Measurements from ENCODE around the gene LYPD5.
"Not testable (repeated sequence)": the region's sequence is repeated elsewhere in the genome, so short reads cannot be mapped to it uniquely, and the experiment has no call there.

Gene LYPD5, protein sequence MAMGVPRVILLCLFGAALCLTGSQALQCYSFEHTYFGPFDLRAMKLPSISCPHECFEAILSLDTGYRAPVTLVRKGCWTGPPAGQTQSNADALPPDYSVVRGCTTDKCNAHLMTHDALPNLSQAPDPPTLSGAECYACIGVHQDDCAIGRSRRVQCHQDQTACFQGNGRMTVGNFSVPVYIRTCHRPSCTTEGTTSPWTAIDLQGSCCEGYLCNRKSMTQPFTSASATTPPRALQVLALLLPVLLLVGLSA

GRCh38 chr19:43802216-43802951 lies at the start of gene LYPD5:
TSS of gene LYPD5 (minus strand) at chr19:43802447. CDS start at chr19:43802380, 67 bp downstream.
- H3K36me3 Mint-ChIP-seq (ENCODE audit: low read depth), result no peaks in the 10 kb centered on the region
- H3K4me1 Mint-ChIP-seq (ENCODE audit: low read depth), result peaks cover 10% of the 10 kb centered on the region
- H3K27me3 Mint-ChIP-seq, result peaks cover 9% of the 10 kb centered on the region
- H3K9me3 Mint-ChIP-seq, result no peaks in the 10 kb centered on the region
- H3K27ac Mint-ChIP-seq, result no peak within 1 kb of the TSS
- H3K4me3 Mint-ChIP-seq, result no peak within 1 kb of the TSS

- Mint-ChIP-seq H3K4me1 (ENCODE audit: low read depth) (no peaks in the 10 kb centered on the region), H3K27ac (no peak overlapping the region), H3K9me3 (peaks cover 55% of the 10 kb centered on the region), H3K36me3 (ENCODE audit: low read depth) (peaks cover 83% of the 10 kb centered on the region), H3K27me3 (no peaks in the 10 kb centered on the region), H3K4me3 (no peak overlapping the region)
These were observed 46.6 kb upstream of the LYPD5 start for GRCh38 chr19:43848821-43849220.

DNA sequence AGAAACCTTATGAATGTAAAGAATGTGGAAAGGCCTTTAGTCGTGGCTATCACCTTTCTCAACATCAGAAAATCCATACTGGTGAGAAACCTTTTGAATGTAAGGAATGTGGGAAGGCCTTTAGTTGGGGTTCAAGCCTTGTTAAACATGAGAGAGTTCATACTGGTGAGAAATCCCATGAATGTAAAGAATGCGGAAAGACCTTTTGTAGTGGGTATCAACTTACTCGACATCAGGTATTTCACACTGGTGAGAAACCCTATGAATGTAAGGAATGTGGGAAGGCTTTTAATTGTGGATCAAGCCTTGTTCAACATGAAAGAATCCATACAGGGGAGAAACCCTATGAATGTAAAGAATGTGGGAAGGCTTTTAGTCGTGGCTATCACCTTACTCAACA lies 45.6 kb upstream of the LYPD5 start:
- peaks cover 53% of the 10 kb centered on the region for H3K9me3 Mint-ChIP-seq
- no peaks in the 10 kb centered on the region for H3K27me3 Mint-ChIP-seq

GRCh38 chr19:43847246-43847645 lies 45.0 kb upstream of the LYPD5 start:
- Mint-ChIP-seq H3K36me3 (ENCODE audit: low read depth) (peaks cover 90% of the 10 kb centered on the region), H3K27me3 (no peaks in the 10 kb centered on the region), H3K27ac (no peak overlapping the region), H3K4me3 (no peak overlapping the region), H3K9me3 (peaks cover 47% of the 10 kb centered on the region), H3K4me1 (ENCODE audit: low read depth) (no peaks in the 10 kb centered on the region)

More for the DNA sequence above, 45.6 kb upstream of the LYPD5 start:
- Mint-ChIP-seq H3K4me1 (ENCODE audit: low read depth) (no peaks in the 10 kb centered on the region), H3K27ac (no peak overlapping the region), H3K36me3 (ENCODE audit: low read depth) (peaks cover 90% of the 10 kb centered on the region), H3K4me3 (no peak overlapping the region)

DNA sequence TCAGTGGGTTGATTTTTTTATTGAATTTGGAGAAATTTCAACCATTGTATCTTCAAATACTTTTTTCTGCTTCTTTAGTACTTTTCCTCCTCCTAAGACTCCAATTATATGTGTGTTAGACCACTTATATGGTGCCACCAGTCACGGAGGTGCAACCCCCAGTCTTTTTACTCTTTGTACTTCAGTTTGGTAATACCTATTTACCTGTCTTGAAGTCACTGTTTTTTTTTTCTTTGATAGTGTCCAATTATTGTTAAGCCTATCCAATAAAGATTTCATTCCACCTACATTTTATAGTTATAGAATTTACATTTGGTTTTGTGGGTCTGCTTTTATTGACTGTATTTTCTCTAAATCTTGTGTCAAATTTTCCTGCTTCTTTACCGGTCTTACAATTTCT lies 39.8 kb upstream of the LYPD5 start:
- no peaks in the 10 kb centered on the region for H3K4me1 Mint-ChIP-seq (ENCODE audit: low read depth)
- no peaks in the 10 kb centered on the region for H3K27me3 Mint-ChIP-seq
- H3K36me3 Mint-ChIP-seq (ENCODE audit: low read depth), result peaks cover 93% of the 10 kb centered on the region
- peaks cover 41% of the 10 kb centered on the region for H3K9me3 Mint-ChIP-seq
- H3K4me3 Mint-ChIP-seq, result no peak overlapping the region
- no peak overlapping the region for H3K27ac Mint-ChIP-seq

GRCh38 chr19:43839139-43839538 lies 36.9 kb upstream of the LYPD5 start:
- H3K27ac Mint-ChIP-seq, result no peak overlapping the region
- peaks cover 88% of the 10 kb centered on the region for H3K36me3 Mint-ChIP-seq (ENCODE audit: low read depth)
- no peak overlapping the region for H3K4me3 Mint-ChIP-seq
- H3K4me1 Mint-ChIP-seq (ENCODE audit: low read depth), result no peaks in the 10 kb centered on the region
- H3K27me3 Mint-ChIP-seq, result no peaks in the 10 kb centered on the region
- H3K9me3 Mint-ChIP-seq, result peaks cover 41% of the 10 kb centered on the region

GRCh38 chr19:43826787-43827754 lies 24.8 kb upstream of the LYPD5 start, which contains the start of gene ZNF283:
TSS of gene ZNF283 (plus strand) at chr19:43827321. CDS start at chr19:43833505, 6,184 bp downstream.
- peak within 1 kb of the TSS; percentile 88 for H3K4me3 Mint-ChIP-seq
- H3K4me1 Mint-ChIP-seq (ENCODE audit: low read depth), result peaks cover 15% of the 10 kb centered on the region
- peaks cover 18% of the 10 kb centered on the region for H3K9me3 Mint-ChIP-seq
- peaks cover 25% of the 10 kb centered on the region for H3K27me3 Mint-ChIP-seq
- peaks cover 37% of the 10 kb centered on the region for H3K36me3 Mint-ChIP-seq (ENCODE audit: low read depth)
- H3K27ac Mint-ChIP-seq, result peak within 1 kb of the TSS; percentile 72

DNA sequence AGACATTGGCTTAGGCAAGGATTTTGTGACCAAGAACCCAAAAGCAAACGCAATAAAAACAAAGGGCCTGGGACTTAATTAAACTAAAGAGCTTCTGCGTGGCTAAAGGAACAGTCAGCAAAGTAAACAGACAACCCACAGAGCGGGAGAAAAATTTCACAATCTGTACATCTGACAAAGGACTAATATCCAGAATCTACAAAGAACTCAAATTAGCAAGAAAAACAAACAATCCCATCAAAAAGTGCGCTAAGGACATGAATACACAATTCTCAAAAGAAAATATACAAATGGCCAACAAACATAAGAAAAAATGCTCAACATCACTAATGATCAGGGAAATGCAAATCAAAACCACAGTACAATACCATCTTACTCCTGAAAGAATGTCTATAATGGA lies 22.3 kb upstream of the LYPD5 start:
- peaks cover 25% of the 10 kb centered on the region for H3K4me1 Mint-ChIP-seq (ENCODE audit: low read depth)
- H3K27me3 Mint-ChIP-seq, result peaks cover 46% of the 10 kb centered on the region
- not testable (repeated sequence) for H3K27ac Mint-ChIP-seq, H3K4me3 Mint-ChIP-seq
- H3K9me3 Mint-ChIP-seq, result peaks cover 11% of the 10 kb centered on the region
- H3K36me3 Mint-ChIP-seq (ENCODE audit: low read depth), result peaks cover 17% of the 10 kb centered on the region

- peaks cover 50% of the 10 kb centered on the region for H3K27me3 Mint-ChIP-seq
These were observed 21.6 kb upstream of the LYPD5 start for GRCh38 chr19:43823856-43824255.

DNA sequence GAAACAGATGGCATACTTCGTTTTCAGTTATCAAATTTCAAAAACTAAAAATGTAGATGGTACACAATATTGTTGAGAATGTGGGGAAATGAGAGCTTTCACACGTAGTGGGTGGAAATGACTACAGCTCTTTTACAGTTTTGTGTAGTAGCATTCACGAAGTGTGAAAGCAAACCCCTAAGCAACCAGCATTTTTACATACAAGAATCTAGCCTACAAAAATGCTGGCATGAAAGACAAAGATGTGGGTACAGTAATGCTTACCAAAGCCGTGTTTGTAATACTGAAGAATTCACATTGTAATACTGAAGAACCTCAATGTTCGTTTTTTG lies 18.6 kb upstream of the LYPD5 start:
- H3K4me3 Mint-ChIP-seq, result peak overlapping the region; percentile 79
- no peak overlapping the region for H3K27ac Mint-ChIP-seq
- H3K27me3 Mint-ChIP-seq, result peaks cover 56% of the 10 kb centered on the region

More at GRCh38 chr19:43823856-43824255, 21.6 kb upstream of the LYPD5 start:
- H3K9me3 Mint-ChIP-seq, result peaks cover 11% of the 10 kb centered on the region
- H3K27ac Mint-ChIP-seq, H3K4me3 Mint-ChIP-seq: not testable (repeated sequence)
- peaks cover 11% of the 10 kb centered on the region for H3K36me3 Mint-ChIP-seq (ENCODE audit: low read depth)
- H3K4me1 Mint-ChIP-seq (ENCODE audit: low read depth), result peaks cover 25% of the 10 kb centered on the region

DNA sequence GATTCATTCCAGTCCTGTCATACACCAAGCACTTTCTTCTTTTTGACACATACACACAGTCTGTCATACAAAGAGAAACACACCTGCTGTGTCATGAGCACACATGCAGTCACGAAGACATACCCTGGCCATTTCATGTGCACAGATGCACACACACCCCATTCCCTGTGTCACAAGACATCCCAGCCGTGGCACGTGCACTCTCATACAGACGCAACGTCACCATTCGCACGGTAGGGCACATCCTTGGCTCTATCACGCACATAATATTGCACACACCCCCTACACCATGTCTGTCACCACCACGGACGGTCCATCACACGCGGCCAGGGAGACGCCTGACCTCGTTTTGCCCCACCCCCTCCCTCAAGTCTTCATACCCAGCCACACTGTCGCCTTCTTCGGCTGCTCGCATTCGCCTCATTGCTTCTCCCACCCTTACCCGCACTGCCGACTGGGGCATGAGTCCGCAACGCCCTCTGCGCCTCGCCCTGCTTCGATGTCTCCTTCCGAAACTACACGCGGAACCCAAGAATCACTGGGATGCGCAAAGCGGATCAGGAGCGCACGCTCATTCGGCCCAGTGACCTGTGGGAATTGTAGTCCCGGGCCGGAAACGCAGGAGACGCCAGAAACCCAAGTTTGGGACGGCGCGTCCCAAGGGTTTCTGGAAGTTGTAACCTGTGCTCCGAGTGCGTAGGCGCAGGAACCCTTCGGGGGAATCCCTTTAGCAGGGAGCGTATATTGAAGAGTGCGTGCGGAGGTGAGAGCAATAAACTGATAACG lies 18.0 kb upstream of the LYPD5 start:
- Mint-ChIP-seq H3K9me3 (no peaks in the 10 kb centered on the region), H3K36me3 (ENCODE audit: low read depth) (no peaks in the 10 kb centered on the region), H3K27ac (peak overlapping the region; percentile 41), H3K4me1 (ENCODE audit: low read depth) (peaks cover 9% of the 10 kb centered on the region), H3K4me3 (peak overlapping the region; percentile 79), H3K27me3 (peaks cover 55% of the 10 kb centered on the region)

More for the DNA sequence above, 18.6 kb upstream of the LYPD5 start:
- Mint-ChIP-seq H3K9me3 (peaks cover 1% of the 10 kb centered on the region), H3K36me3 (ENCODE audit: low read depth) (no peaks in the 10 kb centered on the region), H3K4me1 (ENCODE audit: low read depth) (peaks cover 9% of the 10 kb centered on the region)

GRCh38 chr19:43818500-43818899 lies 16.3 kb upstream of the LYPD5 start:
- peaks cover 46% of the 10 kb centered on the region for H3K27me3 Mint-ChIP-seq
- no peaks in the 10 kb centered on the region for H3K36me3 Mint-ChIP-seq (ENCODE audit: low read depth)
- H3K4me3 Mint-ChIP-seq, result no peak overlapping the region
- no peaks in the 10 kb centered on the region for H3K9me3 Mint-ChIP-seq
- no peak overlapping the region for H3K27ac Mint-ChIP-seq
- peaks cover 9% of the 10 kb centered on the region for H3K4me1 Mint-ChIP-seq (ENCODE audit: low read depth)

- not testable (repeated sequence) for H3K4me1 Mint-ChIP-seq (ENCODE audit: low read depth); H3K4me3 Mint-ChIP-seq; H3K9me3 Mint-ChIP-seq; H3K36me3 Mint-ChIP-seq (ENCODE audit: low read depth); H3K27ac Mint-ChIP-seq
- peaks cover 41% of the 10 kb centered on the region for H3K27me3 Mint-ChIP-seq
These were observed 15.2 kb upstream of the LYPD5 start for GRCh38 chr19:43817454-43817853.

DNA sequence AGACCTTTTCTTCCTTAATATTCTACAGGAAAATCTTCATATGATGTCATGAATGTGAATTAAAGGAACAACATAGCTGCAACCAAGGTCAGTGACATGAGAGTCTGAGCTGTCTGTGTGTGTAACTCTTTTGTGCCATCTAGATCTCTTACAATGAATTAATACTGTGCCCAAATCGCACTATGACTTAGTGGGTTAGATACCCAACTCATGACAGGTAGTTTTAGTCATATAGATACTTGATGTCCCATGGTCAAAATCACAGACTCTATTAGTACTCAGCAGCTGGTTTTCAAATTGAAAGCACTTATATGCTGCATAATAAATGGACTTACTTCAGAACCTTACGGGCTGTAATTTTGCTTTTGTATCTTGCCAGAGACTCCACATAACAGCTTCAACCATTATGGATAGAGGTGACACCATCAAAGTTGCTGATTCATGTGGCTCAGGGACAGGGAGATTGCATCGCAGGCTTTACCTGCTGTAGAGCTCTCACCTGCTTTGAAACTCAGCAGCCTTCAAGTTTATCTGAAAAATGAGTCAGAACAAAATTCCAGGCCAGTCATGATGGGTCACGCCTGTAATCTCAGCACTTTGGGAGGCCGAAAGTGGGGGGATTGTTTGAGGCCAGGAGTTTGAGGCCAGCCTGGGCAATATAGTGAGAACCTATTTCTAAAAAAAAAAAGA lies 12.6 kb upstream of the LYPD5 start:
- Mint-ChIP-seq H3K36me3 (ENCODE audit: low read depth) (no peaks in the 10 kb centered on the region), H3K27ac (no peak overlapping the region), H3K9me3 (no peaks in the 10 kb centered on the region), H3K4me3 (no peak overlapping the region), H3K4me1 (ENCODE audit: low read depth) (no peaks in the 10 kb centered on the region), H3K27me3 (peaks cover 23% of the 10 kb centered on the region)

Measured in stimulated activated naive CD8-positive, alpha-beta T cell treated with anti-CD3 and anti-CD28 coated beads, Interleukin-15, Interleukin-2, amounts not matched to agents 100 ng/mL and 50 ng/mL, for 24 hours (primary cell).